Stomach (tissue), 9 donors: ENCODE data around the gene DLEC1. TPM values are rescaled to one million over a fixed set of nuclear protein-coding genes. Genes with fewer than 3 reads are reported as not detected.
"Not testable (repeated sequence)": the region's sequence is repeated elsewhere in the genome, so short reads cannot be mapped to it uniquely, and the experiment has no call there.

Source experiments
- DNase-seq, 2 donors: peaks; one replicate each; pipeline versions ENCODE4 v3.0.0 to v3.0.0-alpha.2; 2013 to 2019
- H3K27ac ChIP-seq, 5 donors: fragments of 200-600 bp in 4 of 5; sonication (generic) in 4 of 5; one replicate each; pipeline ENCODE4 v1.5.1; 2013 to 2019; ENCODE audit warnings: mild to moderate bottlenecking in 1 of 5, moderate library complexity in 1 of 5
- H3K27me3 ChIP-seq, 3 donors: fragments of 200-600 bp; sonication (generic); one replicate each; pipeline ENCODE4 v1.5.1; 2017 to 2019; ENCODE audit warnings: mixed run types in 1 of 3
- H3K36me3 ChIP-seq, 4 donors: fragments of 200-600 bp; sonication (generic); 1 replicate in 3 of 4; 2 replicates in 1 of 4; pipeline ENCODE4 v1.5.1; 2016 to 2019
- H3K4me1 ChIP-seq, 4 donors: fragments of 200-600 bp; sonication (generic); one replicate each; pipeline ENCODE4 v1.5.1; 2016 to 2019
- H3K4me3 ChIP-seq, 4 donors: fragments of 200-600 bp; sonication (generic) in 3 of 4; one replicate each; pipeline ENCODE4 v1.5.1; 2016 to 2019; ENCODE audit warnings: mild to moderate bottlenecking in 1 of 4
- H3K9me3 ChIP-seq, 4 donors: fragments of 200-600 bp; sonication (generic); one replicate each; pipeline ENCODE4 v1.5.1; 2016 to 2019
- EP300 ChIP-seq: sonication (generic); formaldehyde crosslinking; IDR thresholded peaks from one replicate; pipeline ENCODE4 v1.6.1; 2017; ENCODE audit warnings: antibody characterized with exemption
- POLR2A ChIP-seq, 4 donors: fragments of 450-650 bp; IDR thresholded peaks; one replicate each; pipeline ENCODE4 v1.6.1; 2016; ENCODE audit warnings: antibody characterized with exemption in 4 of 4, control low read depth in 2 of 4, mild to moderate bottlenecking in 1 of 4, moderate library complexity in 1 of 4
- POLR2AphosphoS5 ChIP-seq, 3 donors: sonication (generic); formaldehyde crosslinking; IDR thresholded peaks; one replicate each; pipeline ENCODE4 v1.6.1; 2016; ENCODE audit warnings: antibody characterized with exemption in 3 of 3
- WGBS, 5 donors: extraction: QIAGEN DNeasy Blood & Tissue Kit in 3 of 5; methylation state at CpG; one replicate each; pipeline versions ENCODE4 v1.1.5 to v1.1.7; 2013 to 2018; 5-methylcytosine and 5-hydroxymethylcytosine counted together
- intact Hi-C: fragments of 100-400 bp; cut with DNase I; formaldehyde crosslinking; loops from one replicate; pipeline ENCODE4 v1.15.1; 2023; ENCODE audit warnings: low total_unique reads
- polyA plus RNA-seq, 3 donors: library from polyadenylated mRNA; stranded (reverse); fragments of 200-250 nt; gene quantifications; one replicate each; pipeline ENCODE4 v1.2.3, GENCODE V29; 2013
- total RNA-seq, 5 donors: library from RNA; depleted of rRNA; stranded (reverse); fragments of >200 nt; gene quantifications; one replicate each; pipeline versions ENCODE4 v1.1.0 to v1.2.3, GENCODE V29; 2014 to 2016
- TF ChIP-seq, protein P1 (sequence below), 7 experiments: fragments of 450-650 bp in 4 of 7; fragments of 200-600 bp in 3 of 7; sonication (generic) in 3 of 7; IDR thresholded peaks; one replicate each; pipeline ENCODE4 v1.5.1; 2016 to 2019; ENCODE audit warnings: antibody characterized with exemption in 7 of 7, control low read depth in 2 of 7, mild to moderate bottlenecking in 1 of 7
- donor health status: healthy with polysubstance abuse.
- donor health status: Bipolar disorder and iron deficiency.
- donor health status: healthy.

DLEC1 gene
- total and polyA plus RNA-seq, 8 donors: 0.12 to 1.5 (median 0.31) TPM; not detected in 3

- no peaks in the 10 kb centered on the region for H3K9me3 ChIP-seq
- intact Hi-C loops: no loop called here
- no peaks in the 10 kb centered on the region for H3K36me3 ChIP-seq
- no peak overlapping the region for H3K4me3 ChIP-seq
- H3K4me1 ChIP-seq: no peaks in the 10 kb centered on the region
- no peak overlapping the region for H3K27ac ChIP-seq
- 77 to 92% (median 88%) methylated on average over 4 of the region's 4 CpGs for WGBS, 5 donors
- TF ChIP-seq, protein P1, sequence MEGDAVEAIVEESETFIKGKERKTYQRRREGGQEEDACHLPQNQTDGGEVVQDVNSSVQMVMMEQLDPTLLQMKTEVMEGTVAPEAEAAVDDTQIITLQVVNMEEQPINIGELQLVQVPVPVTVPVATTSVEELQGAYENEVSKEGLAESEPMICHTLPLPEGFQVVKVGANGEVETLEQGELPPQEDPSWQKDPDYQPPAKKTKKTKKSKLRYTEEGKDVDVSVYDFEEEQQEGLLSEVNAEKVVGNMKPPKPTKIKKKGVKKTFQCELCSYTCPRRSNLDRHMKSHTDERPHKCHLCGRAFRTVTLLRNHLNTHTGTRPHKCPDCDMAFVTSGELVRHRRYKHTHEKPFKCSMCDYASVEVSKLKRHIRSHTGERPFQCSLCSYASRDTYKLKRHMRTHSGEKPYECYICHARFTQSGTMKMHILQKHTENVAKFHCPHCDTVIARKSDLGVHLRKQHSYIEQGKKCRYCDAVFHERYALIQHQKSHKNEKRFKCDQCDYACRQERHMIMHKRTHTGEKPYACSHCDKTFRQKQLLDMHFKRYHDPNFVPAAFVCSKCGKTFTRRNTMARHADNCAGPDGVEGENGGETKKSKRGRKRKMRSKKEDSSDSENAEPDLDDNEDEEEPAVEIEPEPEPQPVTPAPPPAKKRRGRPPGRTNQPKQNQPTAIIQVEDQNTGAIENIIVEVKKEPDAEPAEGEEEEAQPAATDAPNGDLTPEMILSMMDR (IDR thresholded peaks at IDR 0.05): no peak
- TF ChIP-seq POLR2A (IDR thresholded peaks at IDR 0.05) (no peak), POLR2AphosphoS5 (IDR thresholded peaks at IDR 0.05) (no peak), EP300 (no peak)
- DNase-seq: no peak
- H3K27me3 ChIP-seq: no peaks in the 10 kb centered on the region
Measured at GRCh38 chr3:38049358-38050126, 10.5 kb downstream of the DLEC1 start.

DNA sequence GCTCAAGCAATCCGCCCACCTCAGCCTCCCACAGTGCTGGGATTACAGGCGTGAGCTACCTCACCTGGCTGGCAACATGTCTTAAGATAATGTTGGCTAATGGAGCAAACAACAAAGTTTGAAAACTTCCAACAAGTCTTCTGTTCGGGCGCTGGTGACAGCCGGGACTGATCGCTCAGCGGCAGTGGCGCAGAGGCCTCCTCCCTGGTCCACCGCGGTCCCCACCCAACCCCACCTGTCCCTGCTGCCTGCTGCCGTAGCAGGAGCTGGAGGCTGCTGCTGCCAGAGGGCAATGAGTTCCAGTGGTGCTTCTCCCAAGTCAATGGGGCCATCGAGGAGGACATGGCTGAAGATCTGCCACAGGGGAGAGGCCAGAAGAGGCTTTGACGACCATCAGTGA, 12.1 kb downstream of the DLEC1 start:
- TF ChIP-seq EP300 (no peak), POLR2A (IDR thresholded peaks at IDR 0.05) (no peak)
- 89 to 93% (median 92%) methylated on average over 13 of the region's 13 CpGs for WGBS, 5 donors
- H3K4me3 ChIP-seq: no peak overlapping the region

GRCh38 chr3:38053286-38053685, 14.3 kb downstream of the DLEC1 start:
- H3K27me3 ChIP-seq, H3K36me3 ChIP-seq, H3K27ac ChIP-seq, H3K9me3 ChIP-seq, DNase-seq, H3K4me1 ChIP-seq, H3K4me3 ChIP-seq, intact Hi-C loops: not testable (repeated sequence)
- 94 to 100% (median 97%) methylated on average over 2 to 24 of the region's 32 CpGs for WGBS, 5 donors

More for the DNA sequence above, 12.1 kb downstream of the DLEC1 start:
- H3K27ac ChIP-seq: no peak overlapping the region
- no peak for DNase-seq
- H3K9me3 ChIP-seq: no peaks in the 10 kb centered on the region
- no peaks in the 10 kb centered on the region for H3K36me3 ChIP-seq
- H3K4me1 ChIP-seq: no peaks in the 10 kb centered on the region
- no peaks in the 10 kb centered on the region for H3K27me3 ChIP-seq
- intact Hi-C loops: no loop called here

DNA sequence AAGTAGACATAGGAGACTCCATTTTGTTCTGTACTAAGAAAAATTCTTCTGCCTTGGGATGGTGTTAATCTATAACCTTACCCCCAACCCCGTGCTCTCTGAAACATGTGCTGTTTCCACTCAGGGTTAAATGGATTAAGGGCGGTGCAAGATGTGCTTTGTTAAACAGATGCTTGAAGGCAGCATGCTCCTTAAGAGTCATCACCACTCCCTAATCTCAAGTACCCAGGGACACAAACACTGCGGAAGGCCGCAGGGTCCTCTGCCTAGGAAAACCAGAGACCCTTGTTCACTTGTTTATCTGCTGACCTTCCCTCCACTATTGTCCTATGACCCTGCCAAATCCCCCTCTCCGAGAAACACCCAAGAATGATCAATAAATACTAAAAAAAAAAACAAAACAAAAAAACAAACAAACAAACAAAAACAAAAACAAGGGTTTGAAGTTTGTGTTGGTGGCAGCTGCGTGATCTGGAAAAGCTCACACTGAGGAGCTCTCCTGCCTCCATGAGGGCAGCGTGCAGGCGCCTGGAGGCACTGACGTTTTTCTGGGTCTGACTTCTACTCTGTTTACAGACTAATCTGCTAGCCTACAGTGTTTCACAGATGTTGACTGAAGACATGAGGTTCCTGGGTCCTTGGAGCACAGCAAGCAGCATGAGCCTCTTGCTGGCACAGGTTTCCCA, 14.9 kb downstream of the DLEC1 start:
- H3K36me3 ChIP-seq, H3K27me3 ChIP-seq, DNase-seq, intact Hi-C loops, H3K4me3 ChIP-seq, H3K27ac ChIP-seq, H3K9me3 ChIP-seq, H3K4me1 ChIP-seq: not testable (repeated sequence)
- 55 to 75% (median 56%) methylated on average over 6 to 9 of the region's 9 CpGs for WGBS, 5 donors

DNA sequence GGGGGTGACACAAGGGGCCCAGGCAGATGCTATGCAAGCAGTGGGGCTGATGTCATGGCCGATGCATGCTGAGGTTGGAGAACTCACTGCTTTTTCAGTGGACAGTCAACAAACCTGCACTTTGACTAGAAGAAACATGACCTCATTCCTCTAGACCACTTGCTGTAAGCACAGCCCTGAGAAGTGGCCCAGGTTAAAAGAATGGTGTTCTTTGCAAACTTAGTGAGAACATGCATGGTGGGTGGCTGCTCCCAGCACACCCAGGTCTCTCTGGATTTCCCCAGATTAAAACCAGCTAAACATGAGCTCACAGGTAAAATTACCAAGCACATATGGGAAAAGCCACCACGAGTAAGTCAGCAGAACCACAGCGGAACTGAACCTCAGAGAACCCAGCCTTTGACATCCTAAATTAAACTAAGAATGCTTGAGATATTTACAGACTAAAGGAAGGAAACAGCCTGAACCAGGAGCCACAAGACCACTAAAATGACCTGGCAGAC, 15.5 kb downstream of the DLEC1 start:
- Histone ChIP-seq H3K4me3 (no peak overlapping the region), H3K36me3 (no peaks in the 10 kb centered on the region), H3K4me1 (no peaks in the 10 kb centered on the region), H3K9me3 (no peaks in the 10 kb centered on the region), H3K27me3 (no peaks in the 10 kb centered on the region), H3K27ac (no peak overlapping the region)
- peak in 1 of 2 donors; percentile 54 for DNase-seq
- TF ChIP-seq EP300: no peak
- no peak for TF ChIP-seq POLR2AphosphoS5 (IDR thresholded peaks at IDR 0.05)
- TF ChIP-seq, protein P1 (IDR thresholded peaks at IDR 0.05): no peak
- no peak for TF ChIP-seq POLR2A (IDR thresholded peaks at IDR 0.05)
- 48 to 74% (median 66%) methylated on average over 3 of the region's 3 CpGs for WGBS, 5 donors
- intact Hi-C loops: no loop called here

GRCh38 chr3:38059148-38059547, 20.1 kb downstream of the DLEC1 start:
- no peaks in the 10 kb centered on the region for H3K27me3 ChIP-seq
- H3K4me1 ChIP-seq: no peaks in the 10 kb centered on the region
- DNase-seq: no peak
- no peak for TF ChIP-seq EP300
- no peak for TF ChIP-seq POLR2AphosphoS5 (IDR thresholded peaks at IDR 0.05)
- TF ChIP-seq POLR2A (IDR thresholded peaks at IDR 0.05): no peak
- TF ChIP-seq, protein P1 (IDR thresholded peaks at IDR 0.05): no peak
- H3K36me3 ChIP-seq: no peaks in the 10 kb centered on the region
- intact Hi-C loops: no loop called here
- H3K27ac ChIP-seq: no peak overlapping the region
- WGBS, 5 donors: 83 to 93% (median 83%) methylated on average over 2 of the region's 2 CpGs
- no peaks in the 10 kb centered on the region for H3K9me3 ChIP-seq
- no peak overlapping the region for H3K4me3 ChIP-seq
